H1 (cell line): ENCODE data around the gene GRM8. TPM values are rescaled to one million over a fixed set of nuclear protein-coding genes. Genes with fewer than 3 reads are reported as not detected.

ENCODE experiments used
- TAF7 ChIP-seq: optimal IDR thresholded peaks from 2 replicates; pipeline ENCODE3; 2011; ENCODE audit warnings: low read depth, mild to moderate bottlenecking, inconsistent platforms, low read length, moderate library complexity, borderline replicate concordance
- polyA plus RNA-seq, 7 experiments: library from polyadenylated mRNA; depleted of rRNA in 3 of 7; stranded (reverse) in 5 of 7; unstranded in 2 of 7; fragments of >200 nt in 5 of 7; fragments of 200-250 nt in 2 of 7; gene quantifications; 1 replicate in 5 of 7; 2 replicates in 1 of 7; 4 replicates in 1 of 7; pipeline versions ENCODE4 v1.2.1 to v1.2.3, GENCODE V29; 2011 to 2013; ENCODE audit warnings: missing spikeins in 2 of 7, mixed read lengths in 2 of 7
- total RNA-seq: library from RNA; stranded (reverse); fragmentation: NEBNext Ultra II Directional; extraction: Animal tissue kit (Norgen Biotek cat#: 25700); gene quantifications from 2 replicates; pipeline ENCODE4 v1.2.1, GENCODE V29; 2021
- TF ChIP-seq, protein P1 (sequence below): IDR thresholded peaks from 2 replicates; pipeline ENCODE4 v1.6.1; 2012; ENCODE audit warnings: low read length, inconsistent platforms

GRM8 gene
- total and polyA plus RNA-seq, 2 of the 8 experiments (the other 6 are each of a cell fraction or from before 2014, with no cell fraction given): 2.6 to 2.8 TPM

DNA sequence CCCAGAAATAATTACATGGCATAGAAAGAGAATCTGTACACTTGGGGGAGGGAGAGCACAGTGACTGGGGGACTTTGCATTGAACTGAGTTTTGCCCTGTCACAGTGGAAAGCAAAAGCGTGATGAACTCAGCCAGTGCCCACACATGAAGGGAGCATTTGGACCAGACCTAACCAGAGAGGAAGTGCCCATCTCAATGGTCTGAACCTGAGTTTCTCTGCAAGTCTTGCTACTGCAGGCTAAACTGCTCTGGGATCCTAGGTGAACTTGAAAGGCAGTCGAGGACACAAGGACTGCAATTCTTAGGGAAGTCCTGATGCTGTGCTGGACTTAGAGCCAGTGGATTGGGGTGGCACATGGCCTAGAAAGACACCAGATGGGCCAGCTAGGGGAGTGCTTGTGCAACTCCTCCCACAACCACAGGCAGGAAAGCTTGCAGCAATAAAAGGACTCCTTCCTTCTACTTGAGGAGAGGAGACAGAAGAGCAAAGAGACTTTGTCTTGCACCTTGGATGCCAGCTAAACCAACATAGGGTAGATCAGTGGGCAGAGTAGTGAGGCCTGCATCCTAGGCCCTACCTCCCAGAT lies 259.0 kb downstream of the GRM8 start (continued):
- TF ChIP-seq, protein P1, sequence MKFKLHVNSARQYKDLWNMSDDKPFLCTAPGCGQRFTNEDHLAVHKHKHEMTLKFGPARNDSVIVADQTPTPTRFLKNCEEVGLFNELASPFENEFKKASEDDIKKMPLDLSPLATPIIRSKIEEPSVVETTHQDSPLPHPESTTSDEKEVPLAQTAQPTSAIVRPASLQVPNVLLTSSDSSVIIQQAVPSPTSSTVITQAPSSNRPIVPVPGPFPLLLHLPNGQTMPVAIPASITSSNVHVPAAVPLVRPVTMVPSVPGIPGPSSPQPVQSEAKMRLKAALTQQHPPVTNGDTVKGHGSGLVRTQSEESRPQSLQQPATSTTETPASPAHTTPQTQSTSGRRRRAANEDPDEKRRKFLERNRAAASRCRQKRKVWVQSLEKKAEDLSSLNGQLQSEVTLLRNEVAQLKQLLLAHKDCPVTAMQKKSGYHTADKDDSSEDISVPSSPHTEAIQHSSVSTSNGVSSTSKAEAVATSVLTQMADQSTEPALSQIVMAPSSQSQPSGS: no peak
- TF ChIP-seq TAF7: no peak
